HG03045 (cell line): Measurements from ENCODE around the gene GATB.
"Not testable (repeated sequence)": the region's sequence is repeated elsewhere in the genome, so short reads cannot be mapped to it uniquely, and the experiment has no call there.

Experiments used
- ATAC-seq: cut with Tn5 transposase; IDR thresholded peaks from one replicate; pipeline ENCODE4 v1.9.1; 2021; ENCODE audit warnings: mild to moderate bottlenecking, moderate library complexity; ENCODE audit not compliant: unreplicated experiment

GATB gene

DNA sequence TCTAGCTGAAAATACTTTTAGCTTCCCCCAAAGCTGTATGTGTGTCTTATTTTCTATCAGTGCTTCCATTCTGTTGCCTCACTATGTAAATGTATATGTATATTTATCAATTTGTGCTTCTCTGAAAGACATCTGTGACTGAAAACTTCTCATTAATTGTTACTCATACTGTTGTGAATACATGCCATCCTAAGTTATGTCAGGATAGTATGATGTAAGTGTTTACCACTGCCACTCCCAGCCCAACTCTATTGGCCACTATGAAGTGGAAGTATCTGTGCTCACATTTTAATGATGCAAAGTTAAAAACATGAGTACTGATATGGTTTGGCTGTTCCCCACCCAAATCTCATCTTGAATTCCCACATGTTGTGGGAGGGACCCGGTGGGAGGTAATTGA is 24.4 kb downstream of the GATB start:
- ATAC-seq, result no peak

DNA sequence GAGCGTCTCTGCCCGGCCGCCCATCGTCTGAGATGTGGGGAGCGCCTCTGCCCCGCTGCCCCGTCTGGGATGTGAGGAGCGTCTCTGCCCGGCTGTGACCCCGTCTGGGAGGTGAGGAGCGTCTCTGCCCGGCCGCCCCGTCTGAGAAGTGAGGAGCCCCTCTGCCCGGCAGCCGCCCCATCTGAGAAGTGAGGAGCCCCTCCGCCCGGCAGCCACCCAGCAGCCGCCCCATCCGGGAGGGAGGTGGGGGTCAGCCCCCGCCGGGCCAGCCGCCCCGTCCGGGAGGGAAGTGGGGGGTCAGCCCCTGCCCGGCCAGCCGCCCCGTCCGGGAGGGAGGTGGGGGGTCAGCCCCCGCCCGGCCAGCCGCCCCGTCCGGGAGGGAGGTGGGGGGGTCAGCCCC is 29.1 kb downstream of the GATB start:
- not testable (repeated sequence) for ATAC-seq

DNA sequence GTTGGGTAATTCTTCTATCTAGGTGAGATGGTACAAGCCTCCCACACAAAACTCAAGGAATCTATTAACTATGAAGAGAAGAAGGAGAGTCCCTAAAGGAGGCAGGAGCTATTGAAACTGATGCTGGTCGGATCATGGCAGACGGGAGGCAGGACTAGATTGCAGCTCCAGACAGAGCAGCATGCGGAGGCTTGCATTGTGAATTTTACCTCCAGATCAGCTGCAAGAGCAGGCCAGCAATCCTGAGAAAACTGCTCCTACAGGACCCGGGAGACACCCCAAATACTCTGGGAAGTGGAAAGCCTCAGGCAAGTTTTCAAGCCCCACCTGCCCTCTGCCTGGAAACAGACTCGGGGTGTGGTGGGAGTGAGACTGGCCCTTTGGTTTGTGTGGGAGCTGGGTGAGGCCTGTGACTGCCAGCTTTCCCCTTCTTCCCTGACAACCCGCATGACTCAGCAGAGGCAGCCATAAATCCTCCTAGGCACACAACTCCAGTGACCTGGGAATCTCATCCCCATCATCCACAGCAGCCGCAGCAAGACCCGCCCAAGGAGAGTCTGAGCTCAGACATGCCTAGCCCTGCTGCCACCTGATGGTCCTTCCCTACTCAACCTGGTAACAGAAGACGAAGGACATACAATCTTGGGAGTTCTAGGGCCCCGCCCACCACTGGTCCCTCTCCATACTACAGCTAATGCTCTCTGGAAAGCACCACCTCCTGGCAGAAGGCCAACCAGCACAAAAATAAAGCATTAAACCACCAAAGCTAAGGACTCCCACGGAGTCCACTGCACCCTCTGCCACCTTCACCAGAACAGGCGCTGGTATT is 30.9 kb downstream of the GATB start:
- no peak for ATAC-seq

DNA sequence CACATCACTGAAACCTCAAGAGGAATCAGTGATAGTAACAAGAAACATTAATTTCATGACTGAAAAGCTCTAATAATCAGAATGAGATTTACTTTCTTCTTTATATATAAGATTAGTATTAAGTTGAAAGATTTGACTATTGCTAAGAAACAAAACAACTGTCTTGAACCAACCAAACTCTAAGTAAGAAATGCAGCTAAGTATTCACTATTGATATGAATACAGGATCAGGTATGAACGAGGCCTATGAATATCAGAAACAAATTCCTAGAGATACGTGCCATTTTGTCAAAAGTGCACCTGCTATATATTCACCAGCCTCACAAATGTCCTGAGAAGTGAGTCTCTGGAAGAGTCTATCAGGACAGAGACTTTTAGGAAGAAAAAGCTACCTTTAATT is 32.1 kb downstream of the GATB start:
- ATAC-seq, result no peak

DNA sequence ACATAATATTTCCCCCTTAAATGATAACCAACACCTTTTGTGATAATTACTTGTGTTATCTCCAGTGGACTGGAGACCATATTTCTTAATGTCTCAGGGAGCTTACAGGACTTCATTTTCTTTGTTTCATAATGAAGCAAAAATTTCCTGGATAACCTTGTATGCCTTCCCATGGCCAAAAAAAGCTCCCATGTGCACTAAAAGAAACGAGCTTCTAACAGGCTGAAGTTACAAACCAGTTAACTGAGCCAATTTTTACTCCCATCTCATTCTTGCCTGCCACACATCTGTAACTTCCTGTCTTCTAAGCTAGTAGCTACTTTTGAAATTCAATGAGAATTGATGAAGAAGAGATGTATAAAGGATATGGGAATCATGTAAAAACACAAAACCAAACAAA is 32.8 kb downstream of the GATB start:
- no peak for ATAC-seq

DNA sequence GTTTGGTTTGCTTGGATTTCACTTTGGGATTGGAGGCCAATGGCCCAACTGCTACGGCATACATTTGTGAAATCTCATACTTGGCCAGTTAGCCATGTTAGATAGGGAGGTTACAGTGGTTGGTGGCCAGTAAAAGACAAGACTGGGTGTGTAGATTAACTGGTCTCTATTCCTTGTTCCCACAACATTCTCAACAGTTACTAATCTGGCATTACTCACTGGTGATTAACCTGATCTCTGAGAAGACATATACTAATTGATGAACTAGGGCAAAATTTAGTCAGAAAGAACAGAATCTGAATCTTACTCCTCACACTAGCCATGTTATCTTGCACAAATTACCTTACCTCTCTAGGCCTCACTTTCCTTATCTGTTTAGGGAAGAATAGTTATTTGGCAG is 33.4 kb downstream of the GATB start:
- no peak for ATAC-seq

DNA sequence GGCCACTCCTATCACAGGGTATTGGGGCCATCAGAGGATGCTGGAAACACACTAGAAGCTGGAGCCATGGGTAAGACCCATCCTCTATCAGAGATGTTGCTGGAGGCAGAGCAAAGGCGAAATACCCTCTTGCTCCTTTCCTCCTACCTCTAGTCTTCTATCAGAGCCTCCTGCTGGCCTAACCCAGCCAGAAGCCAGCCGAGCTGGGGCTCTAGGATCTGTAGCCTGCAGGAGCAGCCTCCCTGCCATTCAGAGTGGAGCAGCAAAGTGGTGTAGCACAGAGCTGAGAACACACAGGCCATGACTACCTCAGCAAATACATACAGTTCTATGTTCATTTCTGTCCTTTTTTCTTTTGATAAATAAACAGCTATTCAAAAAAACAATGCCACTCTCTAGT is 35.7 kb downstream of the GATB start:
- ATAC-seq, result no peak

DNA sequence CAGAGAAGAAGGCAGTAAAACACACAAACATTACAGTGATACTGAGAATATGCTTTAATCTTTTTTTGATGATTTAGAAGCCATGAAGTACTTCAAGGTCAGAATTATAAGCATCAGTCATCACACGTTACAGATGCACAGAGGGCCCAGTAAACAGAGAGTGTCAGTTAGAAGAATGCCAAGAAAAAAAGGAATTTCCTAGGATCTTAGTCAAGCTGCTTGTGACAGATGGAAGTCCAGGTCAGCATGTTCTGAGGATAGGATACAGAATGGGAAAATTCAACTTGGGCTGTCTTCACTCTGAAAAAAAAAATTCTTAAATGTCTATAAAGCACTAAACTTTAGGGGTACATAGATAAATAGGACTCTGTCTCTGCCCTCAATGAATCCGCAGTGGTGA is 38.9 kb downstream of the GATB start:
- ATAC-seq, result no peak

DNA sequence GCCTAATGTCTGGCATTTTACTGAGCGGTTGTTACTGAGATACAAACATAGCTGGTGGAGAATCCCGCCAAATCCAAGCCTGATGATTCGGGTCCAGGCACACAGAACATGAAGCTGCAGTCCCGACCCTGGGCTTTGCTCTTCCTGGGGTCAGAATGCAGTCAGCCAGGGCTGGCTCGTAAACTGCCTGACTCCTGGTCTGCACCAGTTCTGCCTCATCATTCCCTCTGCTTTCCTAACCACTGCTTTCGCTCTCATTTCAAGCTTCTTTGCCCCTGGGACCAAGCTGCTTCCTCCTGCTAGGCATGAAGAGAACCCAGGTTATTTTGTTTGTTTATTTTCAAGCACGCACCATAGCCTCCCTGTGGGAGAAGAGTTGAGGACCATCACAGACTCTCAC is 39.3 kb downstream of the GATB start:
- ATAC-seq, result no peak

DNA sequence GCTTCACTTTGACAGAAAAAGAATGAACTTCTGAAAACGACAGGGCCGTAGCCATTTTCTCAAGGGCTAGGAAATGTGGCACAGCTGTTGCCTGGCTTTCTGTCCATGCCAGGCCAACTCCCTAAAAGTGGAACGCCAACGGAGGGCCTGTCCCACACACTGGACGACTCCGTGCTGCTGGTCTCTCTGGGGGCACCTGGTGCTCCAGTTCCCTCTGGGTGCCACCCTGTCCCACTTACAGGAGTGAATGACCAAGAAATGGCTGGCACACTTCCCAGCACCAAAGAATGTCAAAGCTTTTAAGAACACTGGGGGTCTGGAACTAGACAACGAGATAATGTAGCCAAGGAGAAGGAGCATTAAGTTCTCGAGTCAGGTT is 40.9 kb downstream of the GATB start:
- no peak for ATAC-seq

DNA sequence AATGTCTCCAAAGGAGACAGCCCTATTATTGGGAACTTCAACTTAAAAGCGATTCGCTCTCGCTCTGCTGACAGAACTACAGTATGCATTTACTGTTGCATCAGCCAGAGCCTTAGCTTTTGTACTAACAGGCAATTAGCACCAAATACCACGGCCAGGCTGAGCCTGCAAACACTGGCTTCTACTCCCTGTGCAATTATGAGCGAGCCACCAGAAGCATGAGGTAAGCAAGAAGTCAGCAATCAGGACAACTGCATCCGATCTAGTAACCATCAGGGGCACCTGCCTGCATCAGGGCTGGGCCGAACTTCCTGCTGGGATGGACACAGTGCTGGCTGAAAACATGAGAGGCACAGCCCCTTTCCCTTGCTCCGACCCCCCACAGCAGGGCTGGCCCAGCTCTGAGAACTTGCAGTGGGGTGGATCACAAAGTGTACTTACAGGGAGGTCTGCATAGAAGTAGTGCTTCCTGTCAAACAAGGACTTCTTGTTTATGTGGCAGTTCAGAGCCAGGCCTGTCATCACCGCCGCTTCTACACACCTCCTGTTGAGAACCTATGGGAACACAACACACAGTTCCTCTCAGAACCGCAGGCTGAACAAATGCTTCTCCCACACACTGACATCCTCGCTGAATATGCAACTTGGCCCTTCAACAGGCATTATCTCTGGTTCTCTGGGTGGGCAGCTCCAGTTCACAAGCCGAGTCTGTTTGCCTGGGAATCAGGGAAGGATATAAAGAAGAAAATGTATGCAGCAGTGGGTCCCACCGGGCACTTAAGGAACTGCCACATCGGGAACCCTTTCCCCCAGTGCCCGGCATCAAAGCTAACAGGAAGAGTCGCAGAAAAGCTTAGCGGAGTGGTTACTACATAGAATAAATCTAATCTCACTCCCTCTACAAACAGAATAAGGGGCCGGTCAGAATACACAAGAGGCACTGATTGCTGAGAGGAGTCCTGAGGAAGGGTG is 41.5 kb downstream of the GATB start:
- ATAC-seq, result no peak

DNA sequence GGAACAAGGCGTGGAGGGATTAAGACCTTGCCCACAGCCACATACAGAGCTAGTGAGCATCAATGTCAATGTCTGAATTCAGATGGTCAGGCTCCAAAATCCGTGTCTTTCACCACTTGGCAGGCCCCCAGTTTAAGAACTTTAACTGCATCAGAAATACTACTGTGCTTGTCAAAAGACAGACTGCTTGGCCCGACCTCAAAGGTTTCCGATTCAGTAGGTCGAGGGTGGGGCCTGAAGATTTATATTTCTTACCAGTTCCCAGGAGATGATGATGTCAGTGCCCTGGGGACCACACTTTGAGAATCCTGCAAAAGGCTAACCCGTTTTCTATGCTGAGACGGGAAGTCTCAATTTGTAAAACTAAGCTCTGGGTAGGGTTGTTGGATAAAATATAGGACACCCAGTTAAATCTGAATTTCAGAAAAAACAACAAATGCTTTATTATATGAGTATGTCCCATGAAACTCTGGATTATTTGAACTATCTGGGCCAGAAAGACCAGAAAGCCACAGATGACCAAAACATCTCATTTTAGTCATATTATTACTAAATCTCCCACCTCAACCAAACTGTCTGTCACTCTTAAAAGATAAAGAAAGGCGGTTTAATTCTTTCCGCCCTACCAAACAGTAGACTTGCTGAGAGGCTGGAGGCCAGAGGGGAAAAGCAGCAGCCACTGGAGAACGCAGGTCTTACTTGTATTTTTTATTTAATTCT is 42.7 kb downstream of the GATB start:
- ATAC-seq, result no peak

DNA sequence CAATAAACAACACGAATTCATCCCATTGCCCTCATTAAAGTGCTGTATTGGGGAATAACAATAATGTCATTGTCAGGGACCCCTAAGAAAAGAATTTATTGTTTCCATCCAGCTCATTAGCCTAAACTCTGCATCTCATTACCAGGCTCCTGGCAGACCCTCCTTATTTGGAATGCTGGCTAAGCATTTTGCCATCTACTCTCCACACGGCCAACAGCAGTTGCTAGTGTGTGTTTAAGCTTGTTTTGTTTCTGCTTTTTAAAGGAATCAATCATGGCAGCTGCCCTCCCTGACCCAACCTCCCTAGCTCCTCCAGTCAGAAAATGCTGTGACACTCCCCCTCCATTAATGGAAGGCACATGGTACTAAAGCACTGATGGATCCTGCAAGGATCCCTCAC is 43.5 kb downstream of the GATB start:
- no peak for ATAC-seq

DNA sequence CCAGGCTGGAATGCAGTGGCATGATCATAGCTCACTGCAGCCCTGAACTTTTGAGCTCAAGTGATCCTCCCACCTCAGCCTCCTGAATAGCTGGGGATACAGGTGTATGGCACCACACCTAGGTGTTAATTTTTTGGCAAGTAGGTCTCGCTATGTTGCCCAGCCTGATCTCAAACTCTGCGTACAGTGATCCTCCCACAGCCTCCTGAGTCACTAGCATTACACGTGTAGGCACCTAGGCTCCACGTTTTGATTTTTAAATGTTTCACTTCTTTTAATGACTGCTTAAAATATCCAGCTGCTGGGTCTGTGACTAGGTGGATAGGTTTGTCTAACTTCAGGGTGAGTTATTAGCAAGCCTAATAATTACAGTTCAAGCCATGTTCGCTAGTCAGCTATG is 44.5 kb downstream of the GATB start:
- no peak for ATAC-seq

DNA sequence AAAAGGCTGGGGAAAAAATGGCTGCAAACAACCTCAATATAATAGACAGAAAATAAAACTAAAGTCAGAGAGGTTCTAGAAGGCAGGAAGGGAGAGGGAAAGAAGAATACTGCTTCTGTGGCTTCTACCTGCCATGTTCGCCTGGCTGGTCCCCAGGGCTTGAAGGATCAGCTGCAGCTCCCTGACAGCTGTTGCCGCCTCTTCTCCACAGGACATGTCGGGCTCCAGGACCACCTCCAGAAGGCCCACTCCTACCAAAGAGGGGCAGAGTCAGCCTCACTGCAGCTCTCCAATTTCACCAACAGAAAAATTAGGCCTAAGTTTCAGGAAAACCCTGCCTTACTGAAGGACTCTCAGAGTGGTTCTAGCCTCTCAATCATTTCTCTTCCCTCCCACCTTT is 44.9 kb downstream of the GATB start:
- no peak for ATAC-seq

DNA sequence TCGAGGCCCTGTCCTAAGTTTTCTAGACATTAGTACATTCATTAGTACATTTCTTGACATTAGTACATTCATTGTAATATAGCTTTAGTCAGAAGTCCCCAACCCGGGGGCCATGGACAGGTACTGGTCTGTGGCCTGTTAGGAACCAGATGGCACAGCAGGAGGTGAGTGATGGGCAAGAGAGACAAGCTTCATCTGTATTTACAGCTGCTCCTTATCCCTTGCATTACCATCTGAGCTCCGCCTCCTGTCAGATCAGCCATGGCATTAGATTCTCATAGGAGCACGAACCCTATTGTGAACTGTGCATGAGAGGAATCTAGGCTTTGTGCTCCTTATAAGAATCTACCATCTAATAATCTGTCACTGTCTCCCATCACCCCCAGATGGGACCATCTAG is 48.0 kb downstream of the GATB start:
- ATAC-seq, result no peak

DNA sequence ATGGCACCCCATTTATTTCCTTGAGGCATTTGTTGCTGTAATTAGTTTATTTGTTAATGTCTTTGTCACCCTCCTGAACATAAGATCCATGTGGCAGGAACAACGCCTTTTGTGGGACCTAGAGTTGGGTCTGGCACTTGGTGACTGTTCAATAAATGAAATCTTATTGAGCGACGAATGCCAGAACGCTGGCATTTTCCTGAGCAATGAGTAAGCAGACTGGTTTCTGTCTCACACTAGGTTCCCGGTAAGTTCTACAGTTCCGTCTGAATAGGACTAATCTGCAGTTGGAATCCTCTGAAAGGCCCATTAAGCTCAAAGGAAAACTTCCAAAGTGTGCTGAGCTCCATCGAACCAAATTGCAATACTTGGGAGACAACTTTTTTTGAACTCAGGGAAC is 49.2 kb downstream of the GATB start:
- no peak for ATAC-seq

DNA sequence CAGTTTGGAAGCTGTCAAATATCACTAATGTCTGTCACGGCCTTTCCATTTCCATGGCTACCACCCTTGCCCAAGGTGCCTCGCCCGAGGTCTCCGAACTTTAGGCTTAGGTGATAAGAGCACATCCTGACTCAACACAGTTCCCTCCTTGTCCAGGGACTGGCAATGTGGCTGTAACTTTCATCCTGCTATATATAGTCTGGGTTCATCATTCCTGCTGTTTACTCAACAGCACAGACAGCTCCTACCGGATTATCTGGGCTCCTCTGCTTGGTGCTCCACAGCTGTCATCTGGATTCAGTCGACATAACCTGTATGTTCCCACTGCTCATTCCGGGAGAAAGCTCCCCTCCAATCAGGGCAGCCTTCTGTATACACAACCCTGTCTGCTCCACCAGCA is 51.2 kb downstream of the GATB start:
- ATAC-seq, result no peak

DNA sequence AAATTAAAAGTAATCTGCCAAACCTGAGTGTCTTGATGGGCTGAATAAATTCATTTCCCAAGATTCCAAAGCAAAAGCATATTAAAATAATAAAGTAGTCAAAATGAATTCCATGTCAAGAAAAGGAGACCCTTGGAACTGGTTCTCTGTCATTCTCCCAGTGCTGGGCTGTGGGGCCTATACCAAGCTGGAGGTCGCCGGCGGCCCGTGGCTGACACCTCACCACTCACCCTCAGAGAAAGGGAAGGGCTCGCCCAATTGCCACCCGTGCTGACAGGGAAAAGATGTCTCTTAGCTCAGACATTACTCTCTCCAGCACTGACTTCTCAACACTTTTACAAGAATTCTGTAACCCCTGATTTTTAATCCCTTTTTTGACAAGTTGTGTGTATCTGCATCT is 51.7 kb downstream of the GATB start:
- no peak for ATAC-seq

DNA sequence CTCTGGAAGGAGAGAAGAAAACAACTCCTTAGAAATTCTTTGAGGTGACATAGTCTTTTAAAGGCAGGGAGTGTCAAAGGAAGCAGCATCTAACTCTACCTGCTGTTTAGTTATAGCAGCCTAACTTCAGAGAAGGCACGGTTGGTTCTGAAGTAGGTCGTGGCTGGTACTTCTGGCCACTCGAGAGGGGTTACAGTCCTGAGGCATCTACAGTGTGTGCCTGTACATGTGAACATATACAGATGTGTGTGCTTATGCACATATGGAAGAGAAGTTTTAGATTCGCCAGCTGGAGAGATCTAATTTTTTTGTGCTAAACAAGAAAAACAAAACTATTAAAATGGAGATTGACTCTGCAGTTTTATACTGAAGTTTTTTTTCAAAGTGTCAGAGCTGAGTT is 52.7 kb downstream of the GATB start:
- ATAC-seq, result no peak

DNA sequence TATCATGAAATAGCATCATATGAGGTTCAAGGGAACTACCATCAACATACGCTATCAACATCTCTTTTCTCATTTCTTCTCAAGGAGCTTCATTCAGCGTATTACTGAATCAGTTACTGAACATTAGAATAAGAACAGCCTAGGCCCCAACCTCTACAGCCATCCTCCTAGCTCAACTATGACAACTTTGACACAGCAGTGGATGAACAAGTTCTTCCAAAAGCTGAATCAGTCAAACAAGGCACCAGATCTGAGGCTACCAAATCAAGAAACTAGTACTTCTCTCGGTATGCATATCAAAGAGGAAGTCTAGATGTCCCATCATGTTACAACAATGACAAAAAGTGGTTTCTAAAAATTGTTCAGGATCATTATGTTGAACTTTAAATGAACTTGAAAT is 57.4 kb downstream of the GATB start:
- no peak for ATAC-seq

DNA sequence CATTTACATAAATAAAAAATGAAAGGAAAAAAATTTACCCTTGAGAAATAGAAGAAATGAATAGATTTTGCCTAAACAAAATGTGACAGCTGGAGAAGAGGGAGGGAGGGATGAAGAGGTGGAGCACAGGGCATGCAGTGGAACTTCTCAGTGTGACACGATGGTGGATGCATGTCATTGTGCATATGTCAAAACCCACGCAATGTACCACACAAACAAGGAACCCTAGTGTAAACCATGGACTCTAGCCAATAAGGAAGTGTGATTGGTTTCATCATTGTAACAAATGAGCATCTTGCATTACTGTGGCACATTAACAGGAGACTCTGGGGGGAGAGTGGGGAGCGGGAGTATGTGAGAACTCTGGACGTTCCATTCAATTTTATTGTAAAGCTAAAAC is 58.6 kb downstream of the GATB start:
- ATAC-seq, result no peak
